Measurements from ENCODE around the gene CTTN. TPM values are rescaled to one million over a fixed set of nuclear protein-coding genes. Genes with fewer than 3 reads are reported as not detected.
"Not testable (repeated sequence)": the region's sequence is repeated elsewhere in the genome, so short reads cannot be mapped to it uniquely, and the experiment has no call there.

The CTTN gene
- total RNA-seq, 1 donor from 2014 or later, result 51.4 TPM

- Mint-ChIP-seq H3K4me1 (ENCODE audit: low read depth) (peaks cover 16% of the 10 kb centered on the region), H3K27me3 (ENCODE audit: insufficient read depth) (peaks cover 56% of the 10 kb centered on the region), H3K9me3 (no peaks in the 10 kb centered on the region), H3K4me3 (no peak overlapping the region), H3K27ac (no peak overlapping the region), H3K36me3 (ENCODE audit: low read depth) (peaks cover 12% of the 10 kb centered on the region)
- no peak for DNase-seq (ENCODE audit: low spot score)
- intact Hi-C loops (cut with micrococcal nuclease), result no loop called here
Measured at GRCh38 chr11:70405679-70406395, 7.5 kb downstream of the CTTN start.

GRCh38 chr11:70407121-70407520, 8.8 kb downstream of the CTTN start:
- no peak overlapping the region for H3K27ac Mint-ChIP-seq
- peaks cover 49% of the 10 kb centered on the region for H3K27me3 Mint-ChIP-seq (ENCODE audit: insufficient read depth)
- H3K4me1 Mint-ChIP-seq (ENCODE audit: low read depth), result peaks cover 16% of the 10 kb centered on the region
- no peak for DNase-seq (ENCODE audit: low spot score)
- H3K9me3 Mint-ChIP-seq, result no peaks in the 10 kb centered on the region
- no peak overlapping the region for H3K4me3 Mint-ChIP-seq
- peaks cover 12% of the 10 kb centered on the region for H3K36me3 Mint-ChIP-seq (ENCODE audit: low read depth)
- intact Hi-C loops (cut with micrococcal nuclease), result no loop called here

- intact Hi-C loops (cut with micrococcal nuclease), result no loop called here
- Mint-ChIP-seq H3K4me1 (ENCODE audit: low read depth) (peaks cover 10% of the 10 kb centered on the region), H3K36me3 (ENCODE audit: low read depth) (peaks cover 12% of the 10 kb centered on the region), H3K27ac (no peak overlapping the region), H3K27me3 (ENCODE audit: insufficient read depth) (peaks cover 42% of the 10 kb centered on the region), H3K9me3 (no peaks in the 10 kb centered on the region), H3K4me3 (no peak overlapping the region)
- DNase-seq (ENCODE audit: low spot score), result no peak
Measured at GRCh38 chr11:70407814-70408213, 9.5 kb downstream of the CTTN start.

GRCh38 chr11:70408326-70408725, 10.0 kb downstream of the CTTN start:
- H3K4me1 Mint-ChIP-seq (ENCODE audit: low read depth); H3K4me3 Mint-ChIP-seq; H3K9me3 Mint-ChIP-seq; H3K27ac Mint-ChIP-seq; intact Hi-C loops (cut with micrococcal nuclease); DNase-seq (ENCODE audit: low spot score): not testable (repeated sequence)
- H3K36me3 Mint-ChIP-seq (ENCODE audit: low read depth), result peaks cover 12% of the 10 kb centered on the region
- H3K27me3 Mint-ChIP-seq (ENCODE audit: insufficient read depth), result peaks cover 37% of the 10 kb centered on the region

- DNase-seq (ENCODE audit: low spot score), result no peak
- Mint-ChIP-seq H3K9me3 (no peaks in the 10 kb centered on the region), H3K4me3 (no peak overlapping the region), H3K36me3 (ENCODE audit: low read depth) (peaks cover 12% of the 10 kb centered on the region), H3K27ac (no peak overlapping the region), H3K27me3 (ENCODE audit: insufficient read depth) (peaks cover 29% of the 10 kb centered on the region), H3K4me1 (ENCODE audit: low read depth) (peaks cover 9% of the 10 kb centered on the region)
- intact Hi-C loops (cut with micrococcal nuclease), result no loop called here
Measured at GRCh38 chr11:70409437-70409836, 11.1 kb downstream of the CTTN start.

- no peaks in the 10 kb centered on the region for H3K9me3 Mint-ChIP-seq
- H3K27me3 Mint-ChIP-seq (ENCODE audit: insufficient read depth), result peaks cover 31% of the 10 kb centered on the region
- H3K36me3 Mint-ChIP-seq (ENCODE audit: low read depth), result peaks cover 12% of the 10 kb centered on the region
- no peak overlapping the region for H3K27ac Mint-ChIP-seq
- intact Hi-C loops (cut with micrococcal nuclease), result no loop called here
- H3K4me1 Mint-ChIP-seq (ENCODE audit: low read depth), result peaks cover 9% of the 10 kb centered on the region
- no peak overlapping the region for H3K4me3 Mint-ChIP-seq
- no peak for DNase-seq (ENCODE audit: low spot score)
Measured at GRCh38 chr11:70409871-70410270, 11.5 kb downstream of the CTTN start.

- Mint-ChIP-seq H3K9me3 (no peaks in the 10 kb centered on the region), H3K4me3 (no peak overlapping the region), H3K4me1 (ENCODE audit: low read depth) (peaks cover 9% of the 10 kb centered on the region), H3K27me3 (ENCODE audit: insufficient read depth) (peaks cover 36% of the 10 kb centered on the region), H3K36me3 (ENCODE audit: low read depth) (peaks cover 12% of the 10 kb centered on the region), H3K27ac (no peak overlapping the region)
- intact Hi-C loops (cut with micrococcal nuclease), result no loop called here
- no peak for DNase-seq (ENCODE audit: low spot score)
Measured at GRCh38 chr11:70410276-70411205, 12.2 kb downstream of the CTTN start.

- intact Hi-C loops (cut with micrococcal nuclease), result no loop called here
- DNase-seq (ENCODE audit: low spot score), result no peak
- no peak overlapping the region for H3K4me3 Mint-ChIP-seq
- H3K9me3 Mint-ChIP-seq, result no peaks in the 10 kb centered on the region
- peaks cover 12% of the 10 kb centered on the region for H3K36me3 Mint-ChIP-seq (ENCODE audit: low read depth)
- H3K27ac Mint-ChIP-seq, result no peak overlapping the region
- peaks cover 9% of the 10 kb centered on the region for H3K4me1 Mint-ChIP-seq (ENCODE audit: low read depth)
- peaks cover 36% of the 10 kb centered on the region for H3K27me3 Mint-ChIP-seq (ENCODE audit: insufficient read depth)
Measured at GRCh38 chr11:70411713-70412452, 13.6 kb downstream of the CTTN start.

GRCh38 chr11:70413151-70413550, 14.8 kb downstream of the CTTN start:
- H3K27ac Mint-ChIP-seq, result no peak overlapping the region
- no peak for DNase-seq (ENCODE audit: low spot score)
- peaks cover 9% of the 10 kb centered on the region for H3K4me1 Mint-ChIP-seq (ENCODE audit: low read depth)
- no peaks in the 10 kb centered on the region for H3K9me3 Mint-ChIP-seq
- no peak overlapping the region for H3K4me3 Mint-ChIP-seq
- intact Hi-C loops (cut with micrococcal nuclease), result no loop called here
- peaks cover 12% of the 10 kb centered on the region for H3K36me3 Mint-ChIP-seq (ENCODE audit: low read depth)
- H3K27me3 Mint-ChIP-seq (ENCODE audit: insufficient read depth), result peaks cover 28% of the 10 kb centered on the region

- Mint-ChIP-seq H3K36me3 (ENCODE audit: low read depth) (peaks cover 8% of the 10 kb centered on the region), H3K27ac (no peak overlapping the region), H3K4me1 (ENCODE audit: low read depth) (no peaks in the 10 kb centered on the region), H3K27me3 (ENCODE audit: insufficient read depth) (peaks cover 17% of the 10 kb centered on the region), H3K9me3 (no peaks in the 10 kb centered on the region), H3K4me3 (no peak overlapping the region)
- intact Hi-C loops (cut with micrococcal nuclease), result no loop called here
- no peak for DNase-seq (ENCODE audit: low spot score)
Measured at GRCh38 chr11:70414341-70415100, 16.2 kb downstream of the CTTN start.

GRCh38 chr11:70415191-70415590, 16.9 kb downstream of the CTTN start:
- DNase-seq (ENCODE audit: low spot score), result no peak
- H3K9me3 Mint-ChIP-seq, result no peaks in the 10 kb centered on the region
- H3K4me3 Mint-ChIP-seq, result no peak overlapping the region
- no peak overlapping the region for H3K27ac Mint-ChIP-seq
- H3K4me1 Mint-ChIP-seq (ENCODE audit: low read depth), result no peaks in the 10 kb centered on the region
- intact Hi-C loops (cut with micrococcal nuclease), result no loop called here
- peaks cover 11% of the 10 kb centered on the region for H3K27me3 Mint-ChIP-seq (ENCODE audit: insufficient read depth)
- H3K36me3 Mint-ChIP-seq (ENCODE audit: low read depth), result peaks cover 5% of the 10 kb centered on the region

- H3K27ac Mint-ChIP-seq, result no peak overlapping the region
- H3K27me3 Mint-ChIP-seq (ENCODE audit: insufficient read depth), result peaks cover 8% of the 10 kb centered on the region
- no peaks in the 10 kb centered on the region for H3K36me3 Mint-ChIP-seq (ENCODE audit: low read depth)
- intact Hi-C loops (cut with micrococcal nuclease), result no loop called here
- H3K4me3 Mint-ChIP-seq, result no peak overlapping the region
- DNase-seq (ENCODE audit: low spot score), result no peak
- no peaks in the 10 kb centered on the region for H3K9me3 Mint-ChIP-seq
- no peaks in the 10 kb centered on the region for H3K4me1 Mint-ChIP-seq (ENCODE audit: low read depth)
Measured at GRCh38 chr11:70415642-70416395, 17.5 kb downstream of the CTTN start.
